Muscle layer of duodenum (tissue), 2 donors: ENCODE measurements around the gene PCDH15.

Source experiments
- H3K27ac ChIP-seq: one replicate; pipeline ENCODE4 v1.7.0; 2013; ENCODE audit warnings: mild to moderate bottlenecking, low read length
- H3K27me3 ChIP-seq: one replicate; pipeline ENCODE4 v1.7.0; 2013; ENCODE audit warnings: low read depth, mild to moderate bottlenecking, control low read depth, low read length
- H3K36me3 ChIP-seq, 2 donors: one replicate each; pipeline ENCODE4 v1.7.0; 2013; ENCODE audit warnings: low read length in 2 of 2, control low read depth in 1 of 2, mild to moderate bottlenecking in 1 of 2; ENCODE audit not compliant: insufficient read depth in 2 of 2, control insufficient read depth in 1 of 2
- H3K4me1 ChIP-seq, 2 donors: one replicate each; pipeline ENCODE4 v1.7.0; 2013; ENCODE audit warnings: low read length in 2 of 2, mild to moderate bottlenecking in 2 of 2, control low read depth in 1 of 2, moderate library complexity in 1 of 2; ENCODE audit not compliant: insufficient read depth in 2 of 2, control insufficient read depth in 1 of 2
- H3K4me3 ChIP-seq, 2 donors: one replicate each; pipeline ENCODE4 v1.7.0; 2013; ENCODE audit warnings: low read length in 2 of 2, low read depth in 1 of 2, mild to moderate bottlenecking in 1 of 2
- H3K9me3 ChIP-seq, 2 donors: one replicate each; pipeline ENCODE4 v1.7.0; 2013; ENCODE audit warnings: low read length in 2 of 2, control low read depth in 1 of 2, mild to moderate bottlenecking in 1 of 2; ENCODE audit not compliant: control insufficient read depth in 1 of 2
- donor health status: healthy.

The PCDH15 gene

DNA sequence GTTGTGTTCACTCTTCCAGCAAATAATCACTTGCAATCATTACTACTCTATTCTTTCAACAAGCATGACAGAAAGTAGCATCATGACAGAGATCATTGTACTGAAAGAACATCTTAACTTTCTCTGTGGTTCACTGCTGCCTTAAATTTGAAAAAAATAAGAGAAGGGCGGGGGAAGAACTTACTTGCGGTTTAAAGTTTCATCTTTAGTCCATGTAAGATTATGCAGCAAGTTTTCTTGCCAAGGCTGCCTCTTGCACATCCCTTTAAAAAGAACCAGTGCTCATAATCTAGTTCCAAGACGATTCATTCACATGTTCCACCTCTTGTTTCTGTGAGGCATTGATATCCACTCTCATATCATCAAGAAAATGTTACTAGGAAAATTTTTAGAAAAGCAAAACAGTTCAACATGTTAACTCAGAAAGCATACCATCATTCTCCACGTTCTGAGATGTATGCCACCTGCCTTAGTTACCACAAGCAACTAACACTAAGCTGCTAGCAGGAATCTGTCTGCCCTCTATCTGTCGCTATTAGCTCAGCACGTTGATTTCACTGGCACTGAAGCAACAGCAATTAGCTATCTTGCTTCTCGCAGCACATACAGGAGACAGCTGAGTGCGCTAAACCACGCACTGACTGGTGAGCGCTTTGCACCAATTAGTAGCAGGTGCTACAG is at the start of gene PCDH15:
TSS of gene PCDH15 (minus strand) at position 491 of the 681 bp plus-strand sequence. CDS start 136,969 bp downstream, outside the sequence.
- Histone ChIP-seq H3K4me1 (peaks cover 0 to 4% of the 10 kb centered on the region in 2 donors), H3K27me3 (no peaks in the 10 kb centered on the region), H3K4me3 (peak within 1 kb of the TSS in 1 of 2 donors; percentile 4), H3K9me3 (no peaks in the 10 kb centered on the region), H3K27ac (no peak within 1 kb of the TSS), H3K36me3 (no peaks in the 10 kb centered on the region)

DNA sequence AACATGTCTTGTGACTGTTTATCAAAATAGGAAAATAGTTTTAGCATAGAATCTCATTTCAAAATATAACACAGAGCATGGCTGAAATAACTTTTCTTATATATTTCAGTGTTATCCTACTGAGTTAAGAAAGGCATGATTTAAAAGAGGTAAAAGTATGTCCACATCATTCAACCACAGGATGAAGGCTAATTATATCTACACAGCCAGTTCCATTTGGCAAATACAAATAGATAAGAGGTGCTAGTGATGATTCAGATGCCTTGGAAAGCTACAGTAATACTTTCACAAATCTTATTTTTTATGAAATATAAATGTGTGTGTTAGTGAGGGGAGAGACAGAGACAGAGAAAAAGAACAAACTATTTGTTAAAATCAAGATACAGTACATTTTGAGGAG is 42.9 kb upstream of the PCDH15 start:
- no peaks in the 10 kb centered on the region for H3K4me1 ChIP-seq
- H3K9me3 ChIP-seq: peaks cover 0 to 6% of the 10 kb centered on the region in 2 donors
- no peak overlapping the region for H3K27ac ChIP-seq
- no peaks in the 10 kb centered on the region for H3K36me3 ChIP-seq
- no peaks in the 10 kb centered on the region for H3K27me3 ChIP-seq
- H3K4me3 ChIP-seq: no peak overlapping the region

DNA sequence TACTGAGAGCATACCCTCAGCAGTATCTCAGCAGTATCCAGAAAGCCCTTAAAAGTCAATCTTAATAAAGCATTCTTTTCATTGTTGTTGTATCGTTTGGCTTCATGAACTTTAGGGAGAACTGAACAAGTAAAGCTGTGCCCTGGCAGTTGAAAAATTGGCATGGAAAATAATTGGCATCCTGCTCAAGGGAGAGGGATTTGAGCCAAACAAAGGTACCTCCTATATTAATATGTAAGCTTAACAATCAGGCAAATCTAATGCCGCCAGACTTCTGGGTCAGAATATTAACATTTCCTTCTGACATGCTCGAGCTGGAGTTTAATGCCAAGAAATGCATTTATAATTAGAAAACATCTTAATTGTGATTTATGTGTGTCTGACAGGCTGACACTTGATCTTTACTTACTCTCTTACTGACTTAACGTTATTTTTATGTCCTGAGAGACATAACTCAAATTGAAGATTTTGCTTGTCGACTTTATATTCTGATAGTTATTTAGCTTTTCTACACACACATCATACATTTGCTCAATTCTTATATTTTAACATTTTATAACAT is 42.1 kb upstream of the PCDH15 start:
- Histone ChIP-seq H3K27ac (no peak overlapping the region), H3K27me3 (no peaks in the 10 kb centered on the region), H3K9me3 (peaks cover 0 to 6% of the 10 kb centered on the region in 2 donors), H3K4me3 (no peak overlapping the region), H3K36me3 (no peaks in the 10 kb centered on the region), H3K4me1 (no peaks in the 10 kb centered on the region)

DNA sequence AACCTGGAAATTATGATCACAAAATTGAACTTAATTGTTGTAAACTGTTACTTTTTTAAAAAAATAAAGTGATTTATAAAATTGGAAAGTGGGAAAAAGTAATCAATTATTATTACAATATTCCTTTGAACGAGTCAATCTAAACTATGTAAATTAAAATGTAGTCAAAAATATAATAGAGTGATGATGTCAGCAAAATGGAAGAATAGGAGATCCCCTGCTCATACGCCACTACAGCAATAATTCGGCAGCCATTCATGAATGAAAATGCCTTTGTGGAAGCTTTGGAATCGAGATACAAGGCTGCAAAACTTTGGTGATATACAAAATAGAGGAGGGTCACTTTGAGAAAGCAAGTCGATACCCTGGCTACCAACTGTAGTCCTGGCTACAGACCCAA is 36.4 kb upstream of the PCDH15 start:
- Histone ChIP-seq H3K4me1 (no peaks in the 10 kb centered on the region), H3K27ac (no peak overlapping the region), H3K36me3 (no peaks in the 10 kb centered on the region), H3K27me3 (no peaks in the 10 kb centered on the region), H3K4me3 (no peak overlapping the region), H3K9me3 (peaks cover 0 to 6% of the 10 kb centered on the region in 2 donors)

- no peaks in the 10 kb centered on the region for H3K4me1 ChIP-seq
- H3K4me3 ChIP-seq: no peak overlapping the region
- no peak overlapping the region for H3K27ac ChIP-seq
- H3K27me3 ChIP-seq: no peaks in the 10 kb centered on the region
- H3K9me3 ChIP-seq: no peaks in the 10 kb centered on the region
- no peaks in the 10 kb centered on the region for H3K36me3 ChIP-seq
Measured at GRCh38 chr10:54833029-54833428, 32.0 kb upstream of the PCDH15 start.

DNA sequence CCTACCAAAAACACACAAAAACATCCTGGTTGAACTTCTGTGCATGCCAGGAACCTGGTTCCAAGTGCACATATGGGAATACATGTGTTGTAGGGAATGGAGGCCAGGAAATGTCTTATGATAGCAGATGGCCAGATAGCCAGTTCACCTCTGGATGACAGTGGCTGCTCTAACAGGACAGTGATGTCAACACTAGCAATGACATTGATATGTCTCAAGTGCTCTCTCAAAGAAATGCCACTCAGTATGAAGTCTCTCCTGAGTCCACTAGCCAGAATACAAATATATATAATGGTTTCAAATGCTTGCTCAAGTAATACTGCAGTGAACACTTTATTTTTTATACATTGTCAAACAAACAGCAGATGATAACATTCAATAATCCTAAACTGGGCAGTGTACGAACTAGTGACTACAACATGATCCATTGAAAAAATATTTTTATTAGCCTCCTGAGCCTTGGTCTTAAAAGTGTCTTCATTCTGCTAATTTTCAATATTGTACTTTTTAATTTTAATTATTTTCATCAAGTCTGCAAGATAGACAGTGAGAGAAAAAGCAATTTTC is 26.0 kb upstream of the PCDH15 start:
- no peaks in the 10 kb centered on the region for H3K36me3 ChIP-seq
- H3K27me3 ChIP-seq: no peaks in the 10 kb centered on the region
- H3K27ac ChIP-seq: no peak overlapping the region
- no peaks in the 10 kb centered on the region for H3K9me3 ChIP-seq
- no peak overlapping the region for H3K4me3 ChIP-seq
- no peaks in the 10 kb centered on the region for H3K4me1 ChIP-seq

DNA sequence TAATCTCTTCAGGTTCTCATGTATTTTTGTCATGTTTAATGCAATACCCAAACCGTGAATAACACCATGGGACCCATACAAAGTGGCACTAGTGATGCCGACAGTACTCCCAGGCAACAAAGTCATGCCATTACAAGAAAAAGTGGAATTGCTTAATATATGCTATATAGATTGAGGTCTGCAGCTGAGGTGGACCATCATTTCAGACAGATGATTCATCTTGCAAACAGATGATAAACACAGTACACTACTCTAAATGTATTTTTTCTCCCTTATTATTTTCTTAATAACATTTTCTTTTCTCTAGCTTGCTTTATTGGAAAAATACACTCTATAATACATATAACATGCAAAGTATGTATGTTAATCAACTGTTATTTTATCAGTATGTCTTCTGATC is 14.6 kb upstream of the PCDH15 start:
- Histone ChIP-seq H3K36me3 (no peaks in the 10 kb centered on the region), H3K9me3 (no peaks in the 10 kb centered on the region), H3K4me3 (no peak overlapping the region), H3K27me3 (no peaks in the 10 kb centered on the region), H3K4me1 (no peaks in the 10 kb centered on the region), H3K27ac (no peak overlapping the region)

- Histone ChIP-seq H3K27ac (no peak overlapping the region), H3K27me3 (no peaks in the 10 kb centered on the region), H3K4me3 (no peak overlapping the region), H3K4me1 (no peaks in the 10 kb centered on the region), H3K9me3 (no peaks in the 10 kb centered on the region), H3K36me3 (no peaks in the 10 kb centered on the region)
Measured at GRCh38 chr10:54808186-54808935, 7.3 kb upstream of the PCDH15 start.

DNA sequence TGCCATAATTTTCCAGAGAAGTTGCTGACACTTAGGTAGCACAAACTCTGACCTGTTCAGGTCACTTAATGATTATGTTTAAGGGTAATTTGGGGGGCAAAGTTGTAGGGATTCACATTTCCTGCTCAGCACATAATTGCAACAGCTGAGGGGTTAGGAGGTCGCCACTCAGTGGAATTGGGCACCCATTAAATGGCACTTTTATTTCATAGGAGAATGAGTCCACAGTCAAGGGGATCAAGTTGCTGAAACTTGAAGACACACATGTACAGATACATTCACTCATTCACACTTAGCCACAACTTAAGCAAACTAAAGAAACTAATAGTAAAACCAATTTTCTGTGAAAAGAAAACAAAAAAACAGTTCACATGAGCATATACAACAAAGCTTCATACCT is 1.5 kb downstream of the PCDH15 start:
- Histone ChIP-seq H3K36me3 (no peaks in the 10 kb centered on the region), H3K9me3 (no peaks in the 10 kb centered on the region), H3K27me3 (no peaks in the 10 kb centered on the region), H3K4me1 (peaks cover 0 to 4% of the 10 kb centered on the region in 2 donors), H3K27ac (no peak overlapping the region), H3K4me3 (no peak overlapping the region)

DNA sequence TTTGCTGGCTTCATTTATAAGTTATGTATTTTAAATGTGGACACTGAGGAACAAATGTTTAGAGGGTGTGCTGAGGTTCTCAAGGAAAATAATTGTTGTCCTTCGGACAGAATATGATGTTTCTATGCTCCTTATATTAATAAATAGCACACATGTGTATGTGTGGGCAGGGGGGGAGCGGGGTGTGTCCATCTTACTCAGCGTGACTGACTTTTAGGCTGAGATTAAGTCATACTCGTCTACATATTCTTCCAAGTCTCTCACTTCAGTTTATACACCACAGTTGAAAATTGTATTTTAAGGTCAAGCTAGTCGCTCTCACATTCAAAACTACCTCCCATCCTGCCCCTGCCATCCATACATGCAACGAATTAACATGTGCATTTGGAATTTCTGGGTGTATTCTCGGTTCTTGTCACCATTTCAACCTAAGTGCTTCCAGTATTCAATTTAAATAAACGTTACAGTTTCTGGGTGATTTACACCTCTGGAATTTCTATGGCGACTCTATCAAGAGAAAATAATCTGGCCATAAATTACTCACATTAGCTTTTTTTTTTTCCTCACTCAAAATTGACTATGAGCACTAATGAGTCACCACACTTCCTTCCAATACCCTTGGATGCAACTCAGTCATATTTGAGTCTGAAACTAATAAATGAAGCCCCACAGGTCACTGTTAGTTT is 3.3 kb downstream of the PCDH15 start:
- Histone ChIP-seq H3K9me3 (no peaks in the 10 kb centered on the region), H3K36me3 (no peaks in the 10 kb centered on the region), H3K27ac (no peak overlapping the region), H3K27me3 (no peaks in the 10 kb centered on the region), H3K4me3 (no peak overlapping the region), H3K4me1 (peaks cover 0 to 4% of the 10 kb centered on the region in 2 donors)

DNA sequence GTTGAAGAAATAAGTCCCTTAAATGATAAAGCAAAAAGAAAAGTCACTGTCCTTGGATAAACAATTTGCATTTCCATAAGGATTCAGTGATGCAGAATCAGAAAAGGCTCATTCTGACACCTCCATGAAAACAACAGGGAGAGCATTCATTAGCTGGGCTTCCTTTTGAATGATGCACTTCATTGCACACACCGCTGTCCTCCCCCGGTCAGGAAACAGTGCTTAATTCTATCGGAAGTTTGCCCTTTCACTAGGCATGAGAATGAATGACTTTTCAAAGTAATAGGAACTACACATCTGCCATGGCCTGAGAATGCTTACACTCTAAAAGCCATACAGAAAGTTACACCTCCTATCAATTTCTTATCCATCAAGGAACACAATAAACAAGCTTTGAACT is 4.2 kb downstream of the PCDH15 start:
- Histone ChIP-seq H3K4me3 (no peak overlapping the region), H3K27ac (no peak overlapping the region), H3K9me3 (no peaks in the 10 kb centered on the region), H3K4me1 (peaks cover 0 to 4% of the 10 kb centered on the region in 2 donors), H3K27me3 (no peaks in the 10 kb centered on the region), H3K36me3 (no peaks in the 10 kb centered on the region)
